Ovary (tissue), 3 donors: ENCODE results near the gene MOBP.

ENCODE experiments used
- CTCF ChIP-seq, 3 donors: fragments of 450-650 bp in 2 of 3; fragments of 200-600 bp in 1 of 3; IDR thresholded peaks; one replicate each; pipeline versions ENCODE4 v1.5.1 to v1.8.0; 2016 to 2022; ENCODE audit warnings: antibody characterized with exemption in 3 of 3, mild to moderate bottlenecking in 1 of 3
- EP300 ChIP-seq: sonication (generic); formaldehyde crosslinking; IDR thresholded peaks from one replicate; pipeline ENCODE4 v1.6.1; 2017; ENCODE audit warnings: antibody characterized with exemption
- POLR2A ChIP-seq: fragments of 450-650 bp; IDR thresholded peaks from one replicate; pipeline ENCODE4 v1.6.1; 2017; ENCODE audit warnings: antibody characterized with exemption, mild to moderate bottlenecking, moderate library complexity
- donor health status: DM: no; HTN: no; CAD: no.

DNA sequence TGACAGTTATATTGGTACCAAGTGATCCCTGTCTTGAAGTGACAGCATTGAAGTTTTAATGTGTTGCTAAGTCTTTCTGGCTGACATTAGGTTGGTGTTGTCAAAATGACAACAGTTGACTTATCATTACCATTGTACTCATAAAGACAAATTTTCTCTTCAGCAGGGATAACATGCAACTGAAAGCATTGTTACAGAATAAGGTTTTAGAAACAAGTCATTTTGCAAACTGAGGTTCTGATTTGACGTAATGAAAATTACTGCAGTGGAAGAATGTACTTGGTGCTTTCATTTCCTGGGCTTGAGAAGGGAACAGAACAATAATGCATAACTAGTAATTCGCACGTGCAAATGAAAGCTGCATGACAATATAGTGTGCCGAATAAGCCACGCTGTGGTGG, 75.1 kb downstream of the MOBP start:
- TF ChIP-seq EP300: no peak
- no peak for TF ChIP-seq CTCF (IDR thresholded peaks at IDR 0.05)
- no peak for TF ChIP-seq POLR2A
